Panc1 (cell line): ENCODE measurements around the gene SLC66A1.

Experiments
- CTCF ChIP-seq: fragments of 450-650 bp; IDR thresholded peaks from 2 replicates; pipeline ENCODE4 v1.5.1; 2017; ENCODE audit warnings: mild to moderate bottlenecking
- REST ChIP-seq, 2 experiments: IDR thresholded peaks; 2 replicates each; pipeline ENCODE4 v1.6.1; 2011 to 2012; ENCODE audit warnings: low read depth in 2 of 2, control low read depth in 1 of 2, low read length in 1 of 2, mild to moderate bottlenecking in 1 of 2, moderate library complexity in 1 of 2; ENCODE audit not compliant: insufficient read depth in 1 of 2

- TF ChIP-seq CTCF = no peak
- TF ChIP-seq REST (IDR thresholded peaks at IDR 0.05; ENCODE audit: insufficient read depth in 1 of 2, low read depth in 2 of 2, low read length in 1 of 2) = no peak
Observed at GRCh38 chr1:19313961-19314882, 2.1 kb downstream of the SLC66A1 start.
